C4-2B (cell line): ENCODE data around the gene PFKFB3.
"Not testable (repeated sequence)": the region's sequence is repeated elsewhere in the genome, so short reads cannot be mapped to it uniquely, and the experiment has no call there.

Source experiments
- H3K27ac ChIP-seq: fragments of 450-650 bp; 2 replicates; pipeline ENCODE4 v1.5.1; 2017
- ZFX ChIP-seq: fragments of 450-650 bp; IDR thresholded peaks from 2 replicates; pipeline ENCODE4 v1.6.1; 2017
- TF ChIP-seq, protein P1 (sequence below): fragments of 450-650 bp; conservative IDR thresholded peaks from 2 replicates; pipeline ENCODE4 v1.5.1; 2017; ENCODE audit warnings: mild to moderate bottlenecking

The PFKFB3 gene

DNA sequence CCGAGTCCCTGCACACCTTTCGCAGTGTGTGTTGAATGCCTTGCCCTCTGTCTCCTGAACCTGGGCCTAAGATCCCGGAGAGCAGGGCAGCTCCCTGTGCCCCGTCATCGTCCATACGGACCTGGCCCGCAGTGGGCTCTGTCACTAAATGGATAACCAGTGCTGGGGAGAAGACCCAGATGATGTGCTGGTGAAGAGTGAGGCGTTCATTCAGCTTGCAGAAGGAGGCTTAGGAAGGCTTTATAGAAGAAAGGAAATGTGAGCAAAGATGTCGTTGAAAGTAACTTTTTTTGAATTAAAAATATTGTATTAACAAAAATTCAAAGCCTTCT, 34.4 kb downstream of the PFKFB3 start:
- no peak overlapping the region for H3K27ac ChIP-seq
- TF ChIP-seq, protein P1, sequence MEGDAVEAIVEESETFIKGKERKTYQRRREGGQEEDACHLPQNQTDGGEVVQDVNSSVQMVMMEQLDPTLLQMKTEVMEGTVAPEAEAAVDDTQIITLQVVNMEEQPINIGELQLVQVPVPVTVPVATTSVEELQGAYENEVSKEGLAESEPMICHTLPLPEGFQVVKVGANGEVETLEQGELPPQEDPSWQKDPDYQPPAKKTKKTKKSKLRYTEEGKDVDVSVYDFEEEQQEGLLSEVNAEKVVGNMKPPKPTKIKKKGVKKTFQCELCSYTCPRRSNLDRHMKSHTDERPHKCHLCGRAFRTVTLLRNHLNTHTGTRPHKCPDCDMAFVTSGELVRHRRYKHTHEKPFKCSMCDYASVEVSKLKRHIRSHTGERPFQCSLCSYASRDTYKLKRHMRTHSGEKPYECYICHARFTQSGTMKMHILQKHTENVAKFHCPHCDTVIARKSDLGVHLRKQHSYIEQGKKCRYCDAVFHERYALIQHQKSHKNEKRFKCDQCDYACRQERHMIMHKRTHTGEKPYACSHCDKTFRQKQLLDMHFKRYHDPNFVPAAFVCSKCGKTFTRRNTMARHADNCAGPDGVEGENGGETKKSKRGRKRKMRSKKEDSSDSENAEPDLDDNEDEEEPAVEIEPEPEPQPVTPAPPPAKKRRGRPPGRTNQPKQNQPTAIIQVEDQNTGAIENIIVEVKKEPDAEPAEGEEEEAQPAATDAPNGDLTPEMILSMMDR = no peak
- no peak for TF ChIP-seq ZFX

DNA sequence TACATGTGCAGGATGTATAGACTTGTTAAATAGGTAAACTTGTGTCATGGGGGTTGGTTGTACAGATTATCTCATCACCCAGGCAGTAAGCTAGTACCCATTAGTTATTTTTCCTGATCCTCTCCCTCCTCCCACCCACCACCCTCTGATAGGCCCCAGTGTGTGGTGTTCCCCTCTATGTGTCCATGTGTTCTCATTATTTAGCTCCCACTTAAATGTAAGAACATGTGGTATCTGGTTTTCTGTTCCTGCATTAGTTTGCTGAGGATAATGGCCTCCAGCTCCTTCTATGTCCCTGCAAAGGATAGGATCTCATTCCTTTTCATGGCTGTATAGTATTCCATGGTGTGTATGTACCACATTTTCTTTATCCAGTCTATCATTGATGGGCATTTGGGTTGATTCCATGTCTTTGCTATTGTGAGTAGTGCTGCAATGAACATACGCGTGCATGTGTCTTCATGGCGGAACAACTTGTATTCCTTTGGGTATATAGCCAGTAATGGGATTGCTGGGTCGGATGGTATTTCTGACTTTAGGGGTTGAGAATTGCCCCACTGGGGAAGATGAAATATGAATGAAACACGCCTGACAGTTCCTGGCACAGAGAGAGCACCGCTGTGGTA, 36.0 kb downstream of the PFKFB3 start:
- H3K27ac ChIP-seq = not testable (repeated sequence)

DNA sequence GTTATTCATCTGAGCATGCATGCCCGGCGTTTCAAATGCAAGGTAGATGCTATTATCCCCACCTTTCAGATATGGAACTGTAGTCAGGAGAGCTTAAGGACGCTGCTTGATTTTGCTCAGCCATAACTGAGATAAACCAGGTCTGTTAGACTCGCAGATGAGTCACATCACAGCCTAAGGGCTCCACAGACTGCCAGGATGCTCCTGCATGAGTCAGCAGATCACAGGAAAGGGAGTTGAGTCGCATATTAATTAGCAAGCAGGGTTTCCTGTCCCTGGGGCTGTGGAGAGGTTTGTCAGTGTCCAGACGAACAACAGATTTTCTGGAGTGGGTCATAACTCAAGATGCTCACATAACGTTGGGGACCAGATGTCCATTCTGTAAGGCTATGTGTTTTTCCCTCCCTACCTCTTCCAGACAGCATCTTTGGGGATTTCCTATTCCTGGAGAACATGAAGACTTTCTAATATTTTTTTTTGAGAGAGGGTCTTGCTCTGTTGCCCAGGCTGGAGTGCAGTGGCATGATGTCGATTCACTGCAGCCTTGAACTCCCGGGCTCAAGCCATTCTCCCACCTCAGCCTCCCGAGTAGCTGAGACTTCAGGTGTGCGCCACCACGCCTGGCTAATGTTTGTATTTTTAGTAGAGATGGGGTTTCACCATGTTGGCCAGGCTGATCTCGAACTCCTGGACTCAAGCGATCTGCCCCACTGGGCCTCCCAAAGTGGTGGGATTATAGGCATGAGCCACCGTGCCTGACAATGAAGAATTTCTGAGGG, 36.7 kb downstream of the PFKFB3 start:
- H3K27ac ChIP-seq = no peak overlapping the region
- TF ChIP-seq, protein P1 = no peak
- no peak for TF ChIP-seq ZFX

DNA sequence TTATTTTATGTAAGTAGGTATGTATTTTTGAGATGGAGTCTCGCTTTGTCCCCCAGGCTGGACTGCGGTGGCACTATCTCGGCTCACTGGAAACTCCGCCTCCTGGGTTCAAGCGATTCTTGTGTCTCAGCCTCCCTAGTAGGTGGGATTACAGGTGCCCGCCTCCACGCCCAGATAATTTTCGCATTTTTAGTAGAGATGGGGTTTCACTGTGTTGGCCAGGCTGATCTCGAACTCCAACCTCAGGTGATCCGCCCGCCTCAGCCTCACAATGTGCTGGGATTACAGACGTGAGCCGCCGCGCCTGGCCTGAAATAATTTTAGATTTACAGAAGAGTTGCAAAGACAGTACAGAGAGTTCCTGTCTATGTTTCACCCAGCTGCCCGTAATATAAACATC, 37.5 kb downstream of the PFKFB3 start:
- TF ChIP-seq ZFX = no peak
- TF ChIP-seq, protein P1 = no peak
- no peak overlapping the region for H3K27ac ChIP-seq

DNA sequence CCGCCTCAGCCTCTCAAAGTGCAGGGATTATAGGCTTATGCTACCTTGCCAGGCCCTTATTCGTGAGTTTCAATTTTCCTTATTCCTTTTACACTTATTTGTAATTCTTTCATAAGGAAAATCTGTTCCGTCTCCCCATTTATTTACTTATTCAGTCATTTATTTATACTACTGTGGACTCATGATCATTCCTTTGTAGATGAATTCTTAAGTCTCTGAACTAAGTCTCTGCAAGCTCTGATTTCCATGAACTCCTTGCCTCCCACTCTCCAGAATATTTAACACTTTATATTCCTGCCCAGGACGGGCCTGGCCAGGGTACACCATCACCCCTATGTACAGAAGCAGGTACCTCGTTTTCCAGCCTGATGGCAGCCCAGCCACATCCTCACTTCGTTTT, 39.4 kb downstream of the PFKFB3 start:
- TF ChIP-seq, protein P1 = no peak
- TF ChIP-seq ZFX = no peak
- no peak overlapping the region for H3K27ac ChIP-seq

DNA sequence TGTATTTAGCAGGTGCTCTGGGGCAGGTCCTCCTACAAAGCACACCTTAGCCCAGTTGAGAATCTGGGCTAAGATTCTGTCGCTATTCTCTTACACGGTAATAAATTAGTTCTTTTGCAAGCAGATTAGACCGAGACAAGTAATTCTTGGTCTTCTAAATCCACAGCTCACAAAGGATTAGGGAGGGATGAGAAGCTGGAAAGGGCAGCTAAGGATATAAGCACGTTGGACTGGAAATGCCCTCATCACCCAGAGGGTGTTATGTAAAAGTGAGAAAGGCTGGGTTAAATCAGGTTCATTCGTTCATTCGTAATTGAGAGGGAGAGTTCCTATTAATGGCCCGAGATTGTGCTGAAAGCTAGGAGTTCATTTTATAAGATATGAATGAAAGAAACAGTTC, 41.8 kb downstream of the PFKFB3 start:
- TF ChIP-seq, protein P1 = no peak
- no peak for TF ChIP-seq ZFX
- no peak overlapping the region for H3K27ac ChIP-seq

DNA sequence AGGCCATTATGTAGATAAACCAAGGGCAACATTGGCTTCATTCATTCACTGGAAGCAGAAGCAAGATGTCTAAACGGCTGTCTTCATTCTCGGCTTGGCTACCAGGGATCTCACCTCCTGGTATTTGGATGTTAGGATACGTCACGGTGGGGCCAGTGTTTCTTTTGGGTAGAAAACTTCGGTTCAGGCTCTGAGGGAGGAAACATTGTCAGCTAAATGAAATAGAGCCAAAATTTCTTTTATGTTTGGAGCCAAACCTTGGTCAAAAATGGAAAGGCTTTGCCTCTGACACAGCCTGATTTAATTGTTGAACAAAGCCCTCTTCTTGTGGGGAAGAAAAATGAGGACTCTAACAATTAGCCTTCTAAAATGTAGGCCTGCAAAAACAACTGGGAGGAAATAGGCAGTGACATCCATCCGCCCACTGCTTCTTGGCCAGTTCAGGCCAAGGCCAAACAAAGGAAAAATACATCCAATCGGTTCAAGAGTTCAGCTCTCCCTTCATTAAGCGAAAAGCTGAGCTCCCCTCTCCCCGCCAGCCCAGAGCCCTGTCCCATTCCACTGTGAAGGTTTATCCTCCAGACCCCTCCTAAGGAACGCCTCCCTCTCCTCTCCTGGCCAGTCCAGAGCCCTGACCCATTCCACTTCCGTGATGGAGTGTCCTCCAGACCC, 44.4 kb downstream of the PFKFB3 start:
- TF ChIP-seq, protein P1 = no peak
- TF ChIP-seq ZFX = no peak
- no peak overlapping the region for H3K27ac ChIP-seq

DNA sequence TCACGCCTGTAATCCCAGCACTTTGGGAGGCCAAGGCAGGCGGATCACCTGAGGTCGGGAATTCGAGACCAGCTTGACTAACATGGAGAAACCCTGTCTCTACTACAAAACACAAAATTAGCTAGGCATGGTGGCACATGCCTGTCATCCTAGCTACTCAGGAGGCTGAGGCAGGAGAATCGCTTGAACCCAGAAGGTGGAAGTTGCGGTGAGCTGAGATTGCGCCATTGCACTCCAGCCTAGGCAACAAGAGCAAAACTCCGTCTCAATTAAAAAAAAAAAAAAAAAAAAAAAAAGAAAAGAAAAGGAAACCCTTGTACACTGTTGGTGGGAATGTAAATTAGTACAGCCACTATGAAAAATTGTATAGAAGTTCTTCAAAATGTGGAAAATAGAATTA, 46.2 kb downstream of the PFKFB3 start:
- H3K27ac ChIP-seq = not testable (repeated sequence)
